Stromal cell of bone marrow (primary cell): Measurements from ENCODE around the gene MED16.

Experiments
- DNase-seq: peaks from one replicate; pipeline ENCODE4 v3.0.0-alpha.2; 2012; ENCODE audit warnings: low read depth

MED16 gene

GRCh38 chr19:892894-893689 is at the start of gene MED16, which contains the start of gene RNU6-9:
Gene MED16 (minus strand): TSS chr19:893187. CDS start chr19:891131, 2,056 bp downstream.
Gene RNU6-9 (plus strand): TSS chr19:893484.
- peak; percentile 84 for DNase-seq

- no peak for DNase-seq
Measured at GRCh38 chr19:942133-942645, 49.2 kb upstream of the MED16 start.

- DNase-seq: no peak
Measured at GRCh38 chr19:941292-942132, 48.5 kb upstream of the MED16 start.

GRCh38 chr19:940591-941291 is 47.8 kb upstream of the MED16 start:
- DNase-seq: no peak

- DNase-seq: no peak
Measured at GRCh38 chr19:939922-940321, 46.9 kb upstream of the MED16 start.

GRCh38 chr19:939439-939838 is 46.5 kb upstream of the MED16 start:
- DNase-seq: no peak

- DNase-seq: no peak
Measured at GRCh38 chr19:938233-938923, 45.4 kb upstream of the MED16 start.

GRCh38 chr19:937259-937694 is 44.3 kb upstream of the MED16 start:
- no peak for DNase-seq

GRCh38 chr19:936175-936546 is 43.2 kb upstream of the MED16 start:
- no peak for DNase-seq

- no peak for DNase-seq
Measured at GRCh38 chr19:934865-935479, 42.0 kb upstream of the MED16 start.

- DNase-seq: no peak
Measured at GRCh38 chr19:934197-934840, 41.3 kb upstream of the MED16 start.

GRCh38 chr19:933553-933882 is 40.5 kb upstream of the MED16 start:
- DNase-seq: no peak

GRCh38 chr19:932648-933552 is 39.9 kb upstream of the MED16 start:
- DNase-seq: peak; percentile 63

- no peak for DNase-seq
Measured at GRCh38 chr19:931860-932647, 39.1 kb upstream of the MED16 start.

GRCh38 chr19:929891-930258 is 36.9 kb upstream of the MED16 start:
- DNase-seq: no peak

GRCh38 chr19:929203-929890 is 36.4 kb upstream of the MED16 start:
- DNase-seq: no peak

GRCh38 chr19:928471-929202 is 35.6 kb upstream of the MED16 start:
- no peak for DNase-seq
